IMR-90 (cell line): ENCODE data around the gene ANKRD53. TPM values are rescaled to one million over a fixed set of nuclear protein-coding genes. Genes with fewer than 3 reads are reported as not detected.

ENCODE experiments used
- ATAC-seq: fragments of 200-7000 bp; cut with Tn5 transposase; 2 replicates; pipeline ENCODE4 v1.9.1; 2020; ENCODE audit warnings: low read depth, mild to moderate bottlenecking, moderate library complexity
- BruUV-seq: library from RNA; stranded (reverse); fragments of 400-500 nt; replicated peaks from 2 replicates; lab custom pipeline; 2021; lab: Mats Ljungman, UMichigan
- CTCF ChIA-PET: fragments of 300-600 bp; formaldehyde crosslinking; extraction: SDS; loops from one replicate; lab custom pipeline; 2021; ENCODE audit warnings: antibody characterized with exemption; lab: Yijun Ruan, JAX
- POLR2A ChIA-PET: fragments of 300-600 bp; sonication (Branson Sonifier 250); formaldehyde crosslinking; loops from one replicate; lab custom pipeline; 2022; ENCODE audit warnings: antibody characterized with exemption; ENCODE audit not compliant: unreplicated experiment; lab: Charles Lee
- DNase-seq: peaks from one replicate; pipeline ENCODE4 v3.0.0; 2013
- H2AFZ ChIP-seq: replicated peaks from 2 replicates; pipeline ENCODE3; 2013; ENCODE audit warnings: low read length, mild to moderate bottlenecking; ENCODE audit not compliant: poor library complexity
- H2AK5ac ChIP-seq: 2 replicates; pipeline ENCODE4 v1.6.1; 2013; ENCODE audit warnings: low read depth, low read length, inconsistent platforms
- H2AK9ac ChIP-seq: replicated peaks from 2 replicates; pipeline ENCODE3; 2013; ENCODE audit warnings: mild to moderate bottlenecking, low read depth, low read length, moderate library complexity; ENCODE audit not compliant: poor library complexity
- H2BK120ac ChIP-seq: 2 replicates; pipeline ENCODE4 v1.6.1; 2013; ENCODE audit warnings: low read depth, low read length, inconsistent platforms
- H2BK15ac ChIP-seq: 3 replicates; pipeline ENCODE4 v1.6.1; 2013; ENCODE audit warnings: low read depth, low read length, inconsistent platforms
- H2BK20ac ChIP-seq: 2 replicates; pipeline ENCODE4 v1.6.1; 2013; ENCODE audit warnings: low read depth, mild to moderate bottlenecking, inconsistent platforms, low read length, moderate library complexity
- H2BK5ac ChIP-seq: 2 replicates; pipeline ENCODE4 v1.6.1; 2013; ENCODE audit warnings: mild to moderate bottlenecking, low read depth, low read length, inconsistent platforms; ENCODE audit not compliant: poor library complexity, severe bottlenecking
- H3K14ac ChIP-seq: replicated peaks from 2 replicates; pipeline ENCODE4 v1.6.1; 2013; ENCODE audit warnings: low read depth, low read length, inconsistent platforms
- H3K18ac ChIP-seq: 2 replicates; pipeline ENCODE4 v1.6.1; 2013; ENCODE audit warnings: low read depth, low read length, control low read depth
- H3K23ac ChIP-seq: 2 replicates; pipeline ENCODE4 v1.6.1; 2013; ENCODE audit warnings: low read depth, low read length, inconsistent platforms
- H3K27ac ChIP-seq: 2 replicates; pipeline ENCODE4 v1.5.1; 2013; ENCODE audit warnings: mild to moderate bottlenecking, control low read depth, low read length; ENCODE audit not compliant: insufficient read depth
- H3K27me3 ChIP-seq: 2 replicates; pipeline ENCODE4 v1.6.1; 2013; ENCODE audit warnings: low read length; ENCODE audit not compliant: control insufficient read depth, insufficient read depth
- H3K36me3 ChIP-seq: 2 replicates; pipeline ENCODE4 v1.6.1; 2013; ENCODE audit warnings: low read length, mixed read lengths; ENCODE audit not compliant: control insufficient read depth, insufficient read depth
- H3K4ac ChIP-seq: 2 replicates; pipeline ENCODE4 v1.6.1; 2013; ENCODE audit warnings: low read depth, low read length, inconsistent platforms
- H3K4me1 ChIP-seq: 2 replicates; pipeline ENCODE4 v1.6.1; 2013; ENCODE audit warnings: low read length, mixed read lengths; ENCODE audit not compliant: control insufficient read depth, insufficient read depth
- H3K4me2 ChIP-seq: 2 replicates; pipeline ENCODE4 v1.6.1; 2013; ENCODE audit warnings: low read depth, mild to moderate bottlenecking, control low read depth, low read length, moderate library complexity
- H3K4me3 ChIP-seq: 2 replicates; pipeline ENCODE4 v1.5.1; 2013; ENCODE audit warnings: low read depth, mild to moderate bottlenecking, control low read depth, low read length, moderate library complexity; ENCODE audit not compliant: insufficient read depth
- H3K56ac ChIP-seq: 2 replicates; pipeline ENCODE4 v1.6.1; 2013; ENCODE audit warnings: low read length, inconsistent platforms; ENCODE audit not compliant: insufficient read depth; ENCODE audit errors: extremely low read depth
- H3K79me1 ChIP-seq, 2 experiments: 2 replicates each; pipeline ENCODE4 v1.6.1; 2013; ENCODE audit warnings: low read length in 2 of 2, inconsistent platforms in 1 of 2, low read depth in 1 of 2
- H3K9ac ChIP-seq: 2 replicates; pipeline ENCODE4 v1.6.1; 2013; ENCODE audit warnings: low read depth, low read length, control low read depth
- H3K9me1 ChIP-seq: 2 replicates; pipeline ENCODE4 v1.6.1; 2013; ENCODE audit warnings: low read length, inconsistent platforms; ENCODE audit not compliant: insufficient read depth
- H3K9me3 ChIP-seq: 2 replicates; pipeline ENCODE4 v1.6.1; 2013; ENCODE audit warnings: low read length; ENCODE audit not compliant: control insufficient read depth, insufficient read depth
- H4K20me1 ChIP-seq: 2 replicates; pipeline ENCODE4 v1.6.1; 2013; ENCODE audit warnings: low read length, inconsistent platforms; ENCODE audit not compliant: insufficient read depth
- H4K5ac ChIP-seq: 2 replicates; pipeline ENCODE4 v1.6.1; 2013; ENCODE audit warnings: mild to moderate bottlenecking, low read depth, low read length, control low read depth
- H4K8ac ChIP-seq, 2 experiments: 2 replicates each; pipeline ENCODE4 v1.6.1; 2013; ENCODE audit warnings: low read depth in 2 of 2, low read length in 2 of 2, control low read depth in 1 of 2, inconsistent platforms in 1 of 2
- H4K91ac ChIP-seq: 2 replicates; pipeline ENCODE4 v1.6.1; 2013; ENCODE audit warnings: low read depth, low read length, inconsistent platforms; ENCODE audit not compliant: insufficient read depth
- CHD1 ChIP-seq: IDR thresholded peaks from 2 replicates; pipeline ENCODE4 v1.6.1; 2012; ENCODE audit warnings: low read depth, low read length, improper control_type of control experiment
- ELK1 ChIP-seq: fragments of 150-350 bp; IDR thresholded peaks from 2 replicates; pipeline ENCODE4 v1.6.1; 2016; ENCODE audit warnings: low read depth, mild to moderate bottlenecking, low read length, moderate library complexity, borderline replicate concordance
- NFE2L2 ChIP-seq: fragments of 150-350 bp; IDR thresholded peaks from 2 replicates; pipeline ENCODE4 v1.6.1; 2016; ENCODE audit warnings: low read depth, mild to moderate bottlenecking, low read length
- POLR2A ChIP-seq: IDR thresholded peaks from 2 replicates; pipeline ENCODE4 v1.6.1; 2012; ENCODE audit warnings: mild to moderate bottlenecking, low read depth, low read length
- RAD21 ChIP-seq: IDR thresholded peaks from 2 replicates; pipeline ENCODE4 v1.6.1; 2012; ENCODE audit warnings: low read length, improper control_type of control experiment
- RFX5 ChIP-seq: IDR thresholded peaks from 2 replicates; pipeline ENCODE4 v1.8.0; 2012; ENCODE audit warnings: low read depth, mild to moderate bottlenecking, low read length, moderate library complexity
- SMC3 ChIP-seq: fragments of 150-350 bp; IDR thresholded peaks from 2 replicates; pipeline ENCODE4 v1.6.1; 2016; ENCODE audit warnings: low read depth, mild to moderate bottlenecking, antibody characterized with exemption, low read length, moderate library complexity
- WGBS, 2 experiments: methylation state at CpG; one replicate each; pipeline versions ENCODE4 v1.1.5 to v1.1.7; 2013; ENCODE audit warnings: missing lambda C conversion rate in 2 of 2; ENCODE audit not compliant: insufficient read length in 1 of 2; ENCODE audit errors: extremely low coverage in 2 of 2; 5-methylcytosine and 5-hydroxymethylcytosine counted together
- dilution Hi-C: fragments of 300-500 bp; cut with HindIII; formaldehyde crosslinking; loops from one replicate; pipeline ENCODE4 v1.14.3; 2018; ENCODE audit warnings: low sequenced_read_pairs; ENCODE audit not compliant: unreplicated experiment
- in situ Hi-C: fragments of 300-500 bp; cut with MboI; formaldehyde crosslinking; loops from 3 replicates; pipeline ENCODE4 v1.14.3; 2019; ENCODE audit warnings: low sequenced_read_pairs, inconsistent platforms, mixed read lengths
- intact Hi-C: fragments of 100-400 bp; cut with micrococcal nuclease; formaldehyde crosslinking; loops from 2 replicates; pipeline ENCODE4 v1.10.0; 2022
- polyA plus RNA-seq, 3 experiments: library from polyadenylated mRNA; depleted of rRNA; stranded (reverse); fragments of >200 nt; gene quantifications; 2 replicates each; pipeline ENCODE4 v1.2.3, GENCODE V29; 2012; ENCODE audit warnings: low replicate concordance in 1 of 3
- total RNA-seq: library from RNA; depleted of rRNA; stranded (reverse); fragments of >200 nt; gene quantifications from 2 replicates; pipeline ENCODE4 v1.2.3, GENCODE V29; 2012

Gene ANKRD53
- total and polyA plus RNA-seq, 2 of the 4 experiments (the other 2 are of a cell fraction): 0.54 to 1.0 TPM

DNA sequence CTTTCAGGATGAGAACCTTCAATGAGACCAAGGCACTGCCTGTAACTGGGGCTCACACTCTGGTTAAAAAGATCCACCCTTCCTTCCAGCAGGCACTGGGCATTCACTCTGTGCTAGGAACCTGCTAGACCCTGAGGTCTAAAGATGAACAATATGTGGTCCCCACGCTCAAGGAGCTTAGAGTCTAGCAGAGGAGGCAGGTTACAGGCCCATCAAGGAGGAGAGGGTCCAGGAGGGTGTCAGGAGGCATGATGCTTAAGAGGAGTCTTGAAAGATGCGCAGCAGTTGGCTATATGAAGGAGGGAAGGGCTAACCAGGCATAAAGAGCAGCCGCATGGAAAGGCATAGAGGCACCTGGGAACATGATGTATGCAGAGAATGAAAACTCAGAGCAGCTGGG lies 4.5 kb downstream of the ANKRD53 start:
- no peak overlapping the region for H2BK120ac ChIP-seq
- no peak overlapping the region for H2BK5ac ChIP-seq
- H3K23ac ChIP-seq: no peak overlapping the region
- no peak overlapping the region for H2AK5ac ChIP-seq
- CTCF ChIA-PET: no interaction called here
- peaks cover 18% of the 10 kb centered on the region for H3K36me3 ChIP-seq
- no peaks in the 10 kb centered on the region; a peak in 1 of 4 replicates for H3K79me1 ChIP-seq
- no peak overlapping the region for H3K27ac ChIP-seq
- dilution Hi-C loops (no loop called here), in situ Hi-C loops (loop anchor here (10.0 kb wide), 1 partner anchor 688 kb away; the partner anchor contains the start of gene SNRPG), intact Hi-C loops (no loop called here)
- DNase-seq: no peak
- H3K4me2 ChIP-seq: no peak overlapping the region
- 0 out of 2 replicates have a peak, but pooled peaks cover 4% of the 10 kb centered on the region for H3K9me1 ChIP-seq
- no peak for ATAC-seq
- no peak overlapping the region for H4K8ac ChIP-seq
- no peaks in the 10 kb centered on the region for H3K27me3 ChIP-seq
- no peak overlapping the region for H2AFZ ChIP-seq
- no peak overlapping the region for H3K4me3 ChIP-seq
- H4K5ac ChIP-seq: no peak overlapping the region
- BruUV-seq: no TSS peak
- H3K9ac ChIP-seq: no peak overlapping the region
- no peak overlapping the region for H4K91ac ChIP-seq
- H3K18ac ChIP-seq: no peak overlapping the region
- TF ChIP-seq CHD1 (no peak), RAD21 (no peak), POLR2A (no peak), ELK1 (no peak), SMC3 (no peak), NFE2L2 (no peak), RFX5 (no peak)
- no peak overlapping the region for H3K14ac ChIP-seq
- H4K20me1 ChIP-seq: peaks cover 5% of the 10 kb centered on the region; the same call in 1 of the 2 replicates
- H3K4me1 ChIP-seq: peaks cover 2% of the 10 kb centered on the region; the same call in 1 of the 2 replicates
- no peak overlapping the region for H3K4ac ChIP-seq
- H2BK15ac ChIP-seq: no peak overlapping the region
- H3K9me3 ChIP-seq: no peaks in the 10 kb centered on the region
- WGBS, 2 experiments: 100% methylated on average over 3 of the region's 3 CpGs; no CpG with 5 or more reads in 1 of the 2 experiments
- no peak overlapping the region for H2AK9ac ChIP-seq
- H2BK20ac ChIP-seq: no peak overlapping the region
- H3K56ac ChIP-seq: no peak overlapping the region
- POLR2A ChIA-PET: no interaction called here
